Stimulated activated CD4-positive, alpha-beta T cell treated with anti-CD3 and anti-CD28 coated beads, Interleukin-4, amount 100 ng/mL, for 4 hours (primary cell): ENCODE data around the gene RFX4.

Source experiments
- DNase-seq, 2 experiments: peaks; one replicate each; pipeline ENCODE4 v3.0.0-alpha.2; 2020

RFX4 gene

GRCh38 chr12:106739318-106739717 is 156.5 kb downstream of the RFX4 start:
- DNase-seq, result no peak

DNA sequence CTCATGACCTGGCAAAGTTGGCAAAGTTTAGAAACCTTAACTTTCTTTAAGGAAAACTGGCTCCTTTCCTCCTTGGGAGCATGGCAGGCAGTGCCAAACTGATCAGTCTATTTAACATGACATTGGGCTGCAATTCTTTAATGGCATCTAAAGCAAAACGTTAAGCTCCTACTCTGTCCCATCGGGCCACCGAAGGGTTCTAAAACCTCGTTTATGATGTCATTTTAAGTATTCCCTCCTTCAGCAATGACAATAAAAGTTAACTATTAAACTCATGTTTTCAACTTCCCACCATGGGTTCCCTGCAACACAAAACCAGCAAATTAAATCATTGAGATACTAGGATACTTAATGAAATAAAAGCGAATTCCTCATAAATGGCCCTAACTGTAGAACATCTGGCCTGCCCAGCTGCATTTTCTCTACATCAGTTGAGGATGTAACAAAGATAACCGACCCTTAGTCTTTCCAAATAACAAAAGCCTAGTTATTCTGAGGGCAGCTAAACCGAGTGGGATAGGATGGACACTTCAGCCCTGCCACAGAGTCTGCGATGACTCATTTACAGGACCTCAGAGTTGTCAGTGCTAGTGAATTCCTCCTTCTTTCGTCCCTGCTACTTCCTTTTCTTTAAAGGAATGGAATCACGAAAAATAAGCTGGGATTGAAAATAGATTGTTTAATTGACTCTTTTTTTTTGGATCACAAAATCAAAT is 157.2 kb downstream of the RFX4 start:
- DNase-seq, result no peak

DNA sequence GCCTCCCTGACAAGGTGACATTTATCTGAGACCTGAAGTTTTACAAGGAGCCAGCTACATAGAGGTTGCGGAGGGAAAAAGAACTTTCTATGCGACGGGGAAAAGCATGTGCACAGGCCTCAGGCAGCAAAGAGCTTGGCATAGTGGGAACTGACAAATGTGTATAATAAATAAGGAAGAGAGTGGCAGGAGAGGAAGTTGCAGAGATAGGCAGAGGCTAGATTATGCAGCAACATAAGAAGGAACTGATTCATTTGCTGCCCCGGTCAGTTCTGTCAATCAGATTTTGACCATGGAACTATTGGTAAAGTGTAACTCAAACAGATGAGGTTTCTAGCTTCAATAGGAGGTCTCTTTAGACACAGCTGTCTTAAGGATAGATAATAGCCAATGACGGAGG is 158.0 kb downstream of the RFX4 start:
- no peak for DNase-seq

DNA sequence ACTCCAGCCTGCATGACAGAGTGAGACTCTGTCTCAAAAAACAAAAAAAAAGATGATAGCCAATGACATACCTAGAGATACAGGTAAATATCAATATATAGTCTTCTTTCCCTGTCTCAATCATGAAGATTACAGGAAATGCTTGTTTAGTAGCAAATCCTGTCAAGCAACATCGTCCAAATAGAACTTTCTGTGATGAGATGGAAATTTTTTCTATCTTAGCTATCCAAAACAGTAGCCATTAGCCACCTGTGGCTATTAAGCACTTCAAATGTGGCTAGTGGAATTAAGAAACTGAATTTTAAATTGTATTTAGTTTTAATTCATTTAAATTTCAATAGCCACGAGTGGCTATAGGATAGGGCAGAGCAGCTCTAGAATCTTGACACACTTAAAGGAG is 158.4 kb downstream of the RFX4 start:
- DNase-seq, result no peak

GRCh38 chr12:106743270-106743988 is 160.6 kb downstream of the RFX4 start:
- DNase-seq, result no peak

GRCh38 chr12:106744600-106744999 is 161.8 kb downstream of the RFX4 start:
- DNase-seq, result no peak

DNA sequence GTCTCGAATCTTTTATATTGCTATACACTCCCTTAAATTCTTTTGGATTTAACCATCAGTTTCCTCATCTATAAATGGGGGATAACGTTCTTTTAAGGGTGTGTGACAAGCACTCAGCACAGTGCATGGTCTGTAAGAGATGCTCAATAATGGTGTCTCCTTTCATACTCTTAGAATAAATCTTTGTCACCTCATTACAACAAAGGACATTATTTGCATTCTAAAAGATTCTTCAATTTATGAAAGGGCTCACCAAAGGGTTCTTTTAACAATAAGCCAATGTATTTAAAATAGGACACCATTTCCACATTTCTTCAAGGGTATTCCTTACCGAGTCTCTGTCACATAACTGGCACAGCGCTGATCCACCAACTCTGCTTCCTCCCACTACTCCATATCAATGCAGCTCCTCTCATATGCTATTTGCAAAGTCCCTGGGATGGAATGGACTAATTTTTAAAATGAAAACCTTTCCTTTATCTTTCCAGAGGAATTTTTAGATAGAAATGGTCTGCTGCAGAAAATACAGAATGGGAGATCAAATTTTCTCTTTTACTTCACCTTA is 162.5 kb downstream of the RFX4 start:
- DNase-seq, result no peak

DNA sequence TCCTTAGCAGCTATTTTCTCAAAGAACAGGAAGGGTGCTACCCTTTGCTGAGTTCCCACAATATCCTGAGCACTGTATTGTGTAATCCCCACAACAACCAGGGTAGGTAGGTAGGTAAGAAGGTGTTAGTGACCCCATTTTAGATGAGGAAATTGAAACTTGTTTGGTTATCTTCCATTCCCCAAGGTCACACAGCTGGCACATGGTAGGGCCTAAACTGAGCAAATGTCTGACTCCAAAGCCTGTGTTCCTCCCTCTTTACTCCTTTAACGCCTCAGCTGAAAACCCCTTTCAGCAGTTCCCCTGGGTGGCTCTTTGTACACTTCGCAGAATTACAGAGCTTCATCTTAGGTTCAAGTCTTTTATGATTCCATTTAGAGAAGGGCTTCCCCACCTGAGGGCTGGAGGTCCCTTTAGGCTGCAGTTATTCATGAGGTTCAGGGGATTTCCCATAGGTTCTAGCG is 165.2 kb downstream of the RFX4 start:
- DNase-seq, result peak in 1 of 2 experiments; percentile 25

DNA sequence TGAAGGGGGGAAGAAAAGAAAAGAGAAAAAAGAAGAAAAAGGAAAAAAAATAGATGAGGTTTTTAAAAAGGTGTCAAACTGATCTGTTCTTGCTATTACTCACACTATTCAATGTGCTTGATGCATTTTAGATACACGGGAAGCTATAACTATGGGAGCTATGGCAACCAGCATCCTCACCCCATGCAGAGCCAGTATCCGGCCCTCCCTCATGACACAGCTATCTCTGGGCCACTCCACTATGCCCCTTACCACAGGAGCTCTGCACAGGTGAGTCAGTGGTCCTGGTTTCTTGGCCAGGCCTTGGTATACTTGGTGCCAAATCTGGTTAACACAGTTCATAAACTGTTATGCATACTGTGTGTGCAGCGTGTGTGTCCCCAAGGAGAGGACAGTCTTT is 167.7 kb downstream of the RFX4 start:
- no peak for DNase-seq

- DNase-seq, result peak; percentile 37 to 73
Observed at GRCh38 chr12:106753526-106753925, 170.7 kb downstream of the RFX4 start.

DNA sequence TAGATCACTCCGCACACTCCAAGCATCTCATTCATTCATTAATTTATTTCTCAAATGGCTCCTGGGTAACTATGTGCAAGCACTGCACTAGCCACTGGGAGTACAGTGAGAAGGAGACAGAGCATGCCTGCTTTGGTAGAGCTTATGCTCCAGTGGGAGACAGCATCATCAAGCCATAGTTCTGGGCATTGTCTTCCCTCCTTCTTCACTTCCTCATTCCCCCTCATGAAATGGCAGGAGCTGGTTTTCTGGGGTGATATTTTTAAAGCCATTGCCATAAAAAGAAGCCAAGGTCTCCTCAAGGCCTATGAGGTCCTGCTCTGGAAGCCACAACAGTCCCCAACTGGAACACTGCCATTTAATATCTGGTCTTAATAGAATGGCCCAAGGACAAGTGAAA is 171.5 kb downstream of the RFX4 start:
- no peak for DNase-seq

GRCh38 chr12:106757623-106758348 is 175.0 kb downstream of the RFX4 start:
- DNase-seq, result no peak

DNA sequence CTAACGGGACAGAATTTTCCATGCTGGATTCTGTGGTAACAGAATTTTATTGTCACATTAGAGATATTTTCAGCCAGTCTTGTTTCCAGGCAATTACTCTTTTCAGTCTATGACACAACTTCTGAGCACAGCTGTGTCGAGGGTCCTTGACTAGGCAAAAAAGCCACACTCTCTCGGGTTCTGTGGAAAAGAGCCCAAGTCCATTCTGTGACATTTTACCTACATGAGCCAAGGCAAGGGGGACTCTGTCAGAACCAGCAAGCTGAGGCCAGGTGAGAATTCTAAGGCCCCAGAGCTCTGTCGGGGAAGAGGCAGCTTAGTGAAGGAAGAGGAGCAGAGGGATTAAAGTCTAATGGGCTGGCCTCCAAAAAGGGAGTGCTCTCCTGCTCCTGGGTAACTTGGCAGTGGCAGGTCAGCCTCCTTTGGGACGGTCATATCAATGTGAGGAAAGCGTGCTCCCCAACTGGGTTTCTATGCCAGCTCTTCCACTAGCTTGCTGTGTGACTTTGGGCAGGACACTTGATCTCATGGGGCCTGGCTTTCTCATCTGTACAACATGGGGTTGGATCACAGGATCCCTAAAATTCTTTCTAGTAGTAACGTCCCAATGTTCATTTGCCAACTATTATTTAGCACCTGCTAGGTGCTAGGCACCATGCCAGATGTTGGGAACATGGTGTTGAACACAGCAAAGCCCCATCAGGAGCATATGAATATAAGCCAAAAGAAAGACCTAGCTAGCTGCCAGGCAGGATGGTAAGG is 175.7 kb downstream of the RFX4 start:
- DNase-seq, result no peak

GRCh38 chr12:106759526-106760183 is 176.9 kb downstream of the RFX4 start:
- DNase-seq, result no peak

DNA sequence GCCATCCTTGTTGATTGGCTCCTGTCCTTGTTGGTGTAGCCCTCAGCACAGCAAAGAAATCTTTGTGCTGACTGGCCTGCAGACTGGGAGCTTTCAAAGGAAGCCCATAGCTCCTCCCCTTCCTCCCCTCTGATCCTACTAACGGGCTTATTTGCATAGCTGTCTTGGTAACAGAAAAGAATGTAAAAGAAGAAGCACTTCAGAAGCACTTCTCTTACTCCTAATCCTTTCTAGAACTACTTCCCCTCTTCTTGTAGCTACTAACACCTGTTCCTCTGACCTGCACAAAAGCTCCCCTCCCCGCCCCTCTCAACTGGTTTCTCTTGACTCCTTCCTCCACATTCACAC is 177.4 kb downstream of the RFX4 start:
- DNase-seq, result peak in 1 of 2 experiments; percentile 18

DNA sequence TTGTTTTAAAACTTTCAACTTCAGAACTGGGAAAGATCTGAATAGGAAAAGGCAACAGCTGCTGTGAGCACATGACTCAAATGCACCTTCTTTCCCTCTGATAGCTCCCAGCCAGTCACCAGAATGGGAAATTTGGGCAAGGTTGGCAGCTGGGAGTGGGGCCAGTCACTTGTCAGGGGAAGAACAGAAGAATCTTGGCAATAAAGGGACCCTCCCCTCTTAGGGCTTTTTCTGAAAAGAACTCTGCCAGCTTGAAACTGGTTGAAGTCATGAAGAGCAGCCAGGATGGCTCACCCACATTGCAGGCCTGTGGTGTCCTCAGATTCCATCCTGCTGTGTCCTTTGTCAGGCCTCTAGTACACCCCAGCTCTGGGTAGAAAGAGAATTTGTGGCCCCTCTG is 181.4 kb downstream of the RFX4 start:
- no peak for DNase-seq

DNA sequence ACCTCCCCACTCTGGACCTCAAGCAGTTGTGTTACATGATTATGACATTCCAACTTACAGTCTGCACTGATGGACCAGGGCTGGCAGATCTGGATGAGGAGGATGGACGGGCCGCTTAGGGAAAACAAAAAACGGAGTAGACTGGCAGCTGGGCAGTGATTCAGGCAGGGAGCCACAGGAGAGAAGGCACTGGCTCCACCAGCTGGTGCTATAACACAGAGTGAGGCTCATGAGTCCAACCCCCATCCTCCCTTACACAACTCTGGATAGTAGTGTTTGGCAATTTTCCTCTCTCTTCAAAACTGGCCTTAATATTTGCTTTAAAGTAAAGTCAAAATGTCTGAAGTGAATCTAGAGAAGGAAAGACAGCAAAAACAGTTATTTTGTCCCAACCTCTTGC is 181.9 kb downstream of the RFX4 start:
- DNase-seq, result no peak

DNA sequence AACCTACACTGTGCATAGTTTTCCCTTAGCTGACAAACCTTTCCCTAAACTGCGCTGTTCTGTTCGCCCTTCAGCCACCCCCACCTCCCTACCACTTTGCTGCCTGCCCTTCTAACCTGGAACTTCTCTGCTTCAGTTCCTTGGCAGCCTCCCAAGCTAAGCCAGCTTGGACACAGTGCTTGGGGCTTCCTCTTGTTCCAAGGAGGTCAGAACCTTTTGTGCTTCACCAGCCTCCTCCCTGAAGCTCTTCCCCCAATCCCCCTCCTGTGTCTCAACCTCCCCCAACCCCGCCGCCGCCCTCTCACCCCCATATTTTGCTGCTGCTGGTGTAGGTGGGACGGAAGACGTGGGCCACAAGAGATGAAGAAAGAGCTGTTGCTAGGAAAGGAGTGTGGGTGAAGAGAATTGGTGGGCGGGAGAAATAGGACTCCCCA is 183.6 kb downstream of the RFX4 start:
- peak in 1 of 2 experiments; percentile 72 for DNase-seq

DNA sequence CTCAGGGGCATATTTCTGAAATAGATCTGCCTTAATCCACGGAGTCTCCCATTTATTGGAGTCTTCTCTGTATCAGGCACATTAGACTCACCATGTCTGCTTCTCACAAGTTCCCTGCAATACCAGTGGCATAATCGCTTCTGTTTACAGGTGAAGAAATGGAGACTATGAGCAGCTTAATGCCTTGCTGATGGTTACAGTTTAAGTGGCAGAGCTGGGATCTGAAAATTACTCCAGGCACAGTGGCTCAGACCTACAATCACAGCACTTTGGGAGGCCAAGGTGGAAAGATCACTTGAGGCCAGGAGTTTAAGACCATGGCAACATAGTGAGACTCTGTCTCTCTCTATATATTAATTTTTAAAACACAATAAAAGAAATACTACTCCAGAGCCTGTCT is 184.4 kb downstream of the RFX4 start:
- DNase-seq, result no peak

GRCh38 chr12:106767954-106768822 is 185.4 kb downstream of the RFX4 start:
- DNase-seq, result no peak

GRCh38 chr12:106769078-106769477 is 186.3 kb downstream of the RFX4 start:
- DNase-seq, result no peak
